GM13977 (cell line): ENCODE results near the gene TRDN.
"Not testable (repeated sequence)": the region's sequence is repeated elsewhere in the genome, so short reads cannot be mapped to it uniquely, and the experiment has no call there.

ENCODE experiments used
- DNase-seq: peaks from one replicate; pipeline ENCODE4 v3.0.0; 2012; ENCODE audit warnings: low spot score
- in situ Hi-C: fragments of 300-500 bp; cut with MboI; formaldehyde crosslinking; loops from one replicate; pipeline ENCODE4 v1.12.0; 2022; ENCODE audit warnings: low sequenced_read_pairs, low pct_unique_long_range_greater_than_20kb, mixed read lengths, inconsistent platforms; ENCODE audit not compliant: unreplicated experiment
- TF ChIP-seq, protein P1 (sequence below): IDR thresholded peaks from 2 replicates; pipeline ENCODE4 v1.5.1; 2012; ENCODE audit warnings: mild to moderate bottlenecking, control low read depth; ENCODE audit not compliant: insufficient read depth; ENCODE audit errors: extremely low read depth, missing control alignments

TRDN gene

DNA sequence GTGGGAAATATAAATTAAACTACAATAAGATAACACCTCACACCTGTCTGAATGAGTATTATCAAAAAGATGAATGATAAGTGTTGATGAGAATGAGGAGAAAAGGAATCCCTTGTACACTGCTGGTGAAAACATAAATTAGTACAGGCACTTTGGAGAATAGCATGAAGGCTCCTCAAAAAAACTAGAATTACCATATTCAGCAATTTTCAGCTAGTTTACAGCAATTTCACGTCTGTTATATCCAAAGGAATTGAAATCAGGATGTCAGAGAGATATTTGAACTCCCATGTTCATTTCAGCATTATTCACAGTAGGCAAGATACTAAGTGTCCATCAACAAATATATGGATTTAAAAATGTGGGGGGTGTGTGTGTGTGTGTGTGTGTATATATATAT lies 348.1 kb downstream of the TRDN start:
- TF ChIP-seq, protein P1, sequence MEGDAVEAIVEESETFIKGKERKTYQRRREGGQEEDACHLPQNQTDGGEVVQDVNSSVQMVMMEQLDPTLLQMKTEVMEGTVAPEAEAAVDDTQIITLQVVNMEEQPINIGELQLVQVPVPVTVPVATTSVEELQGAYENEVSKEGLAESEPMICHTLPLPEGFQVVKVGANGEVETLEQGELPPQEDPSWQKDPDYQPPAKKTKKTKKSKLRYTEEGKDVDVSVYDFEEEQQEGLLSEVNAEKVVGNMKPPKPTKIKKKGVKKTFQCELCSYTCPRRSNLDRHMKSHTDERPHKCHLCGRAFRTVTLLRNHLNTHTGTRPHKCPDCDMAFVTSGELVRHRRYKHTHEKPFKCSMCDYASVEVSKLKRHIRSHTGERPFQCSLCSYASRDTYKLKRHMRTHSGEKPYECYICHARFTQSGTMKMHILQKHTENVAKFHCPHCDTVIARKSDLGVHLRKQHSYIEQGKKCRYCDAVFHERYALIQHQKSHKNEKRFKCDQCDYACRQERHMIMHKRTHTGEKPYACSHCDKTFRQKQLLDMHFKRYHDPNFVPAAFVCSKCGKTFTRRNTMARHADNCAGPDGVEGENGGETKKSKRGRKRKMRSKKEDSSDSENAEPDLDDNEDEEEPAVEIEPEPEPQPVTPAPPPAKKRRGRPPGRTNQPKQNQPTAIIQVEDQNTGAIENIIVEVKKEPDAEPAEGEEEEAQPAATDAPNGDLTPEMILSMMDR = no peak
- DNase-seq = no peak
- in situ Hi-C loops = no loop called here

- TF ChIP-seq, protein P1 = no peak
- no peak for DNase-seq
- in situ Hi-C loops = no loop called here
Measured at GRCh38 chr6:123276546-123276980, 360.2 kb downstream of the TRDN start.

DNA sequence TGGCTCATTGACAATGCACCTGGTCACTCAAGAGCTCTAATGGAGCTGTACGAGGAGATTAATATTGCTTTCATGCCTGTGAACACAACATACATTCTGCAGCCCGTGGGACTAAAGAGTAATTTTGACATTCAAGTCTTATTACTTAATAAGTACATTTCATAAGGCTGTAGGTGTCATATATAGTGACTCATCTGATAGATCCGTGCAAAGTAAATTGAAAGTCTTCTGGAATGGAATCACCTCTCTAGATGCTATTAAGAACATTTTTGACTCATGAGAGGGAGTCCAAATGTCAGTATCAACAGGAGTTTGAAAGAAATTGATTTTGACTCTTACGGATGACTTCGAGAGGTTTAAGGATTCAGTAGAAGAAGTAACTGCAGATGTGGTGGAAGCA lies 372.8 kb downstream of the TRDN start:
- TF ChIP-seq, protein P1 = no peak
- DNase-seq = no peak
- in situ Hi-C loops = no loop called here

- in situ Hi-C loops = no loop called here
- TF ChIP-seq, protein P1 = no peak
- DNase-seq = no peak
Measured at GRCh38 chr6:123240626-123241025, 396.1 kb downstream of the TRDN start.

DNA sequence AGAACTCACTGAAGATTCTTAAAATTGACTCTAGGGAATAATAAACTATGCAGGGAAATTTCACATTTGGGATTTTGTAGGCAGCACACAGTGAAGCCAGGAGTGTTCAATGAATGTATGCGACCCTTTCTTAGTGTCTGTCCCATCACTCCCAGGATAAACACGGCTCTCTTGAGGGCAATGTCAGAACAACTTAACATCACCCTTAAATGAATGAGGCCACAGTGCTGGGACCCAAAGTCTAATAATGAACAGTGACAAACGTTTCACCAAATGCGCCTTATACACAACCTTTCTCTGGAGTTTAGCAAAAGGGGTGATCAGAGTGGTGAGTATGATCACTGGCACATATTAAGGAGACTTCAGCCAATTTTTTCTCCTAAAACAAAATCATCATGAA lies 403.4 kb downstream of the TRDN start:
- in situ Hi-C loops = no loop called here
- TF ChIP-seq, protein P1 = no peak
- DNase-seq = no peak

- DNase-seq, in situ Hi-C loops: not testable (repeated sequence)
Measured at GRCh38 chr6:123227789-123228188, 409.0 kb downstream of the TRDN start.

- no peak for DNase-seq
- TF ChIP-seq, protein P1 = no peak
- in situ Hi-C loops = no loop called here
Measured at GRCh38 chr6:123226398-123226797, 410.4 kb downstream of the TRDN start.
